ENCODE measurements around the gene NINJ2. TPM values are rescaled to one million over a fixed set of nuclear protein-coding genes. Genes with fewer than 3 reads are reported as not detected.
"Not testable (repeated sequence)": the region's sequence is repeated elsewhere in the genome, so short reads cannot be mapped to it uniquely, and the experiment has no call there.

NINJ2 gene
- 10 to 100 TPM in 1 of 2 donors, 1 to 10 TPM in 1; 9.2 to 17.3 TPM for total RNA-seq
- 11.2 TPM for polyA plus RNA-seq (ENCODE audit: insufficient read depth, low read depth, low replicate concordance)
- long read RNA-seq, donor 1, partial matches to known transcripts = 0 of 2 reads
- long read RNA-seq, donor 1, other reads (novel, unspliced or antisense) = 0 of 2 reads
- long read RNA-seq, donor 2, transcript NINJ2-201 (4 exons, 1,252 nt) = major isoform, 7 of 7 reads
- long read RNA-seq, donor 2, partial matches to known transcripts = 0 of 7 reads
- long read RNA-seq, donor 2, other reads (novel, unspliced or antisense) = 0 of 7 reads

- H3K4me3 ChIP-seq = no peak within 1 kb of the TSS
- TF ChIP-seq POLR2A (IDR thresholded peaks at IDR 0.05) = no peak
- no peak for TF ChIP-seq CTCF (IDR thresholded peaks at IDR 0.05)
- intact Hi-C loops (cut with DNase I; ENCODE audit: low total_unique reads) = no loop called here
- 47 to 48% methylated on average over 17 of the region's 17 CpGs for WGBS, 2 donors
- no peaks in the 10 kb centered on the region for H3K36me3 ChIP-seq (ENCODE audit: low read depth, missing control alignments)
- H3K27me3 ChIP-seq = no peaks in the 10 kb centered on the region
- peaks cover 11% of the 10 kb centered on the region for H3K4me1 ChIP-seq
- no peaks in the 10 kb centered on the region for H3K9me3 ChIP-seq
- peak within 1 kb of the TSS; percentile 46 to 71 for H3K27ac ChIP-seq
- DNase-seq = peak; percentile 29
Observed at GRCh38 chr12:663293-663871, at the start of gene NINJ2. NINJ2 (minus strand) TSS chr12:663445; CDS start chr12:663360, 85 bp downstream.

- no peaks in the 10 kb centered on the region for H3K9me3 ChIP-seq
- TF ChIP-seq CTCF (IDR thresholded peaks at IDR 0.05) = no peak
- no peak for TF ChIP-seq POLR2A (IDR thresholded peaks at IDR 0.05)
- WGBS, 2 donors = 64 to 75% methylated on average over 8 of the region's 8 CpGs
- no peaks in the 10 kb centered on the region for H3K4me1 ChIP-seq
- no peak overlapping the region for H3K4me3 ChIP-seq
- H3K27me3 ChIP-seq = no peaks in the 10 kb centered on the region
- DNase-seq = no peak
- H3K27ac ChIP-seq = no peak overlapping the region
- intact Hi-C loops (cut with DNase I; ENCODE audit: low total_unique reads) = no loop called here
- H3K36me3 ChIP-seq (ENCODE audit: low read depth, missing control alignments) = no peaks in the 10 kb centered on the region
Observed at GRCh38 chr12:712172-712863, 49.1 kb upstream of the NINJ2 start.

- Histone ChIP-seq H3K27me3 (no peaks in the 10 kb centered on the region), H3K36me3 (ENCODE audit: low read depth, missing control alignments) (no peaks in the 10 kb centered on the region), H3K9me3 (no peaks in the 10 kb centered on the region), H3K27ac (no peak overlapping the region), H3K4me3 (no peak overlapping the region), H3K4me1 (no peaks in the 10 kb centered on the region)
- WGBS, 2 donors = 73 to 79% methylated on average over 7 of the region's 7 CpGs
- intact Hi-C loops (cut with DNase I; ENCODE audit: low total_unique reads) = no loop called here
- no peak for DNase-seq
- TF ChIP-seq CTCF (IDR thresholded peaks at IDR 0.05) = no peak
- TF ChIP-seq POLR2A (IDR thresholded peaks at IDR 0.05) = no peak
Observed at GRCh38 chr12:709455-710020, 46.3 kb upstream of the NINJ2 start.

- H3K4me1 ChIP-seq; intact Hi-C loops (cut with DNase I; ENCODE audit: low total_unique reads); H3K4me3 ChIP-seq; H3K9me3 ChIP-seq; H3K27ac ChIP-seq; H3K27me3 ChIP-seq; H3K36me3 ChIP-seq (ENCODE audit: low read depth, missing control alignments); DNase-seq: not testable (repeated sequence)
- WGBS, 2 donors = 50 to 87% methylated on average over 2 to 3 of the region's 3 CpGs
Observed at GRCh38 chr12:708084-708483, 44.8 kb upstream of the NINJ2 start.

- Histone ChIP-seq H3K4me3 (no peak overlapping the region), H3K27me3 (no peaks in the 10 kb centered on the region), H3K4me1 (no peaks in the 10 kb centered on the region), H3K36me3 (ENCODE audit: low read depth, missing control alignments) (no peaks in the 10 kb centered on the region), H3K27ac (no peak overlapping the region), H3K9me3 (no peaks in the 10 kb centered on the region)
- DNase-seq = no peak
- no peak for TF ChIP-seq POLR2A (IDR thresholded peaks at IDR 0.05)
- no peak for TF ChIP-seq CTCF (IDR thresholded peaks at IDR 0.05)
- 73 to 74% methylated on average over 5 of the region's 5 CpGs for WGBS, 2 donors
- intact Hi-C loops (cut with DNase I; ENCODE audit: low total_unique reads) = no loop called here
Observed at GRCh38 chr12:704516-705242, 41.4 kb upstream of the NINJ2 start.
